PC-9 (cell line): ENCODE results near the gene CPEB3.

Experiments used
- EZH2 ChIP-seq: fragments of 200-600 bp; sonication (generic); IDR thresholded peaks from 2 replicates; pipeline ENCODE4 v1.8.0; 2017; ENCODE audit warnings: antibody characterized with exemption, low read depth
- TF ChIP-seq, protein P1 (sequence below): fragments of 200-600 bp; sonication (generic); conservative IDR thresholded peaks from 2 replicates; pipeline ENCODE4 v1.6.1; 2017; ENCODE audit warnings: mixed run types, antibody characterized with exemption, mild to moderate bottlenecking, moderate library complexity

DNA sequence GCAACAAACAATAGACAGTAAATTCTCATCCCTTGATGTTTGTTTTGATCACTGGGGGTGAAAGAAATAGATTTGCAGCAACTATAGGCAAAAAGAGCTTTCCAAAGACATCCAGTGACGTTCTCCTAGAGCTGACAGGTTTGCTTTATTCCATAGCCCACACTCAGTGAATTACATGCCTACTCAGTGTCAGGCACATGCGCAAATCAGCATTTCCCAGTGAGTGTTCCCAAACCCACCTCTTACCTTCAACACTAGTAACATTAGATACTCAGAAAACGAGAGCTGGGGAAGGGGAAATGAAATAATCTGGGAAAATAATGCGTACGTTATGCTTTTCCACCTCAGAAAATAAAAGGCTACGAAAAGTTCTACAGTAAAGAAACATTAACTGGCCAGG is 144.1 kb downstream of the CPEB3 start:
- no peak for TF ChIP-seq EZH2
- TF ChIP-seq, protein P1, sequence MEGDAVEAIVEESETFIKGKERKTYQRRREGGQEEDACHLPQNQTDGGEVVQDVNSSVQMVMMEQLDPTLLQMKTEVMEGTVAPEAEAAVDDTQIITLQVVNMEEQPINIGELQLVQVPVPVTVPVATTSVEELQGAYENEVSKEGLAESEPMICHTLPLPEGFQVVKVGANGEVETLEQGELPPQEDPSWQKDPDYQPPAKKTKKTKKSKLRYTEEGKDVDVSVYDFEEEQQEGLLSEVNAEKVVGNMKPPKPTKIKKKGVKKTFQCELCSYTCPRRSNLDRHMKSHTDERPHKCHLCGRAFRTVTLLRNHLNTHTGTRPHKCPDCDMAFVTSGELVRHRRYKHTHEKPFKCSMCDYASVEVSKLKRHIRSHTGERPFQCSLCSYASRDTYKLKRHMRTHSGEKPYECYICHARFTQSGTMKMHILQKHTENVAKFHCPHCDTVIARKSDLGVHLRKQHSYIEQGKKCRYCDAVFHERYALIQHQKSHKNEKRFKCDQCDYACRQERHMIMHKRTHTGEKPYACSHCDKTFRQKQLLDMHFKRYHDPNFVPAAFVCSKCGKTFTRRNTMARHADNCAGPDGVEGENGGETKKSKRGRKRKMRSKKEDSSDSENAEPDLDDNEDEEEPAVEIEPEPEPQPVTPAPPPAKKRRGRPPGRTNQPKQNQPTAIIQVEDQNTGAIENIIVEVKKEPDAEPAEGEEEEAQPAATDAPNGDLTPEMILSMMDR = no peak
